ENCODE measurements around the gene EIF3L.

The EIF3L gene

DNA sequence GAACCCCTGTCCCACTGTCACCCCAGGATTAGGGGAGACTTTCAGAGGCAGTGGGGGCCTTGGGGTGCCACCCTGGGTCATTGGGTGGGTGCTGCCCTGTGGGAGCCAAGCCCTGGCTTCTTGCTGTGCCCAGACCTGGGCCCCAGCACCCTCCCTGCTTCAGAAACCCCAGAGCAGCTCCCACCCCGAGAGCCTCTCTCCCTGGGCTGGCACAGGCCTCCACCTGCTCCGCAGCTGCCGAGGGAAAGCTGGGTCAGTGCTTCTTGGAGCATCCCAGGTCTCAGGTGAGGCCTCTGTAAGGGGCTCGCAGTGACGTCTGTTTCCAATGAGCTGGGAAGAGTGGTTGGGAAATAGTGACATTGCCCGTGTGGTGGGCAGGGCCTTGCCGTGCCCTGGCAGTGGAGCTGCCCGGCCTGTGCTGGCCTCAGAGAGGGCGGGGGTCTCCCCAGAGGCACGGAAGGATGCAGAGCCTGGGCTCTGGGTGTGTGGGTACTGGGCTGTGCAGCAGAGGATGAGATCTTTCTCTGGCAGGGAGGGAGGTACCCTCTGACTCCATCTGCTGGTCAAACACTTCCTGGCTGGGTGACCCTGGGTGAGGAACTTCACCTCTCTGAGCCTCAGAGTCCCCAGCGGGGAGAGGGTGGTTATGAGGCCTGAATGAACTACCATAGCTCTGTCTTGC, 81.2 kb downstream of the EIF3L start:
- peak; percentile 41 for DNase-seq

DNA sequence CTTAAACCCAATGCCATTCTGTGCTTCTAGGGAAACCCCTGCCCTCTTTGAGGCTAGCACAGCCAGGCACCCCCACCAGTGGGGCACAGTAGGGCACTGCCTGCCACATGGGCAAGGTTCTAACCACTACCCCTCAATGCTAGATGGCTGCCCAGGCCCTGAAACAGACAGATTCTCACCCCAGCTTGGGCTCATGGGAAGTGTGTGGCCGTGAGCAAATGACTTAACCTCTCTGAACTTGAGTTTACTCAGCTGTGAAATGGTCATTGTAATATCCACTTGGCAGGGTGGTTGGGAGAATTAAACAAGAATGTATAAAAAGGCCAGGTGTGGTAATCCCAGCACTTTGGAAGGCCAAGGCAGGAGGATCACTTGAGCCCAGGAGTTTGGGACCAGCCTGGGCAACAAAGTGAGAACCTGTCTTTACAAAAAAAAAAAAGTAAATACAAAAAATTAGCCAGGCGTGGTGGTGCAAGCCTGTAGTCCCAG, 81.8 kb downstream of the EIF3L start:
- DNase-seq: peak; percentile 33

DNA sequence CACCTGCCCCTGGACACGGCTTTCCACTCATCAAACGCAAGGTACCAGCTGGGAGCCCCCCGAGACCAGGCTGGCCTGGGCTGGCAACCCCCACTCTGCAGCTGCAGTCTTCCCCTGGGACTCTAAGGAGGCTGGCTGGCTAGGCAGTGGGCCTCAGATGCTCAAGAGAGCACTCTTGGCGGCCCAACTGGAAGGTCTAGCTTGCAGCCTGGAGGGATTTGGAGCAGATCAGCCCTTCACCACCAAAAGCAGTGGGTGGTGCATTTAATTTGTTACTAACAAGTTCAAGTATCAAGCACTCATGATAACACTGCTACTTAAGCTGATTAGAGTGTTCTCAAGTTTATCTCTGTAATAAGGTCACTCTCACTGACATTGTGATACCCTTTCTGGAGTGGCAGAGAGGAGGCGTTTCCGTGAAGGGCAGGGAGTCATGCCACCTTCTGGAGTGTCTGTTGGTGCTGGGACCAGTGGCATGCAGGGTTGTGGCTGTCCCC, 82.7 kb downstream of the EIF3L start:
- DNase-seq: no peak

DNA sequence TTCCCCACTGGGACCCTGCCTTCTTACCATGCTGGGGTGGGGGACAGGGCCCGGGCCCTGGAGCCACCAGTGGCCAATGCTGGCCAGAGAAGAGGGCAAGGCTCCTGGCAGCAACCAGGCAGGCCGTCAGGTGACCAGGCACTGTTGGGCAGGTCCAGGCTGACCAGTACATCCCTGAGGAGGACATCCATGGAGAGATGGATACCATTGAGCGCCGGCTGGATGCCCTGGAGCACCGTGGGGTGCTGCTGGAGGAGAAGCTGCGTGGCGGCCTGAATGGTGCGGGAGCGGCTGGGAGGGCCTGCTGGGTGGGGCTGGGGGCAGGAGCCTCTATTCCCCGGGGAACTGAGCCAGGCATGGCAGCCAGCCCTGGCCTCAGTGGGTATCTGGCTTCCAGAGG, 83.2 kb downstream of the EIF3L start:
- no peak for DNase-seq

DNA sequence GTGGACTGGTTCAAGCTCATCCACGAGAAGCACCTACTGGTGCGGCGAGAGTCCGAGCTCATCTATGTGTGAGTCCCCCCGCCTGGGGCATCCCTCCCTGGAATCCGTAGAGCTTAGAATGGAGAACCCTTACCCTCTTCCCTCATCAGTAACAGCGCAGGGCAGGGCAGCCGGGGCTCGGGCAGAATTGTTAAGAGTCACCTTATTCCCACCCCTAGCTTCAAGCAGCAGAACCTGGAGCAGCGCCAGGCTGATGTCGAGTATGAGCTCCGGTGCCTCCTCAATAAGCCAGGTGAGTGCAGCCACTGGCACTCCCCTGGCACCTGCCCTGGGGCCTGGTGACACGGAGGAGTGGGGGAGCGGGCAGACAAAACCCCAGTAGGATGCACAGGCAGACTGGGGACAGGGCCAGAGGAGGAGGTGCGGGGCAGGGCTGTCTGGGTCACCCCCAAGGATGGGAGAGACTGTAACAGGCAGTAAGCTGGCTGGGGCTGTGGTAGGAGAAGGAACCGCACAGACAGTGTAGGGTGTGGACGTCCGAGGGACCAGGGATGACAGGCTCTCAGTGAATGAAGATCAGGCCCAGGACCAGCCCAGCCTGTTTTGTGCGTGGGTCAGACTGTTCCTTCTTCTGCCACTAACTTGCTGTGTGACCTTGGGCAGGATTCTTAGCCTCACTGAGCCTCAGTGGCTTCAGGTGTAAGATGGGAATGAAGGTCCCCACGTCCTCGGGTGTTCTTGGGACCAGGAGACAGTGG, 83.8 kb downstream of the EIF3L start:
- peak; percentile 48 for DNase-seq

DNA sequence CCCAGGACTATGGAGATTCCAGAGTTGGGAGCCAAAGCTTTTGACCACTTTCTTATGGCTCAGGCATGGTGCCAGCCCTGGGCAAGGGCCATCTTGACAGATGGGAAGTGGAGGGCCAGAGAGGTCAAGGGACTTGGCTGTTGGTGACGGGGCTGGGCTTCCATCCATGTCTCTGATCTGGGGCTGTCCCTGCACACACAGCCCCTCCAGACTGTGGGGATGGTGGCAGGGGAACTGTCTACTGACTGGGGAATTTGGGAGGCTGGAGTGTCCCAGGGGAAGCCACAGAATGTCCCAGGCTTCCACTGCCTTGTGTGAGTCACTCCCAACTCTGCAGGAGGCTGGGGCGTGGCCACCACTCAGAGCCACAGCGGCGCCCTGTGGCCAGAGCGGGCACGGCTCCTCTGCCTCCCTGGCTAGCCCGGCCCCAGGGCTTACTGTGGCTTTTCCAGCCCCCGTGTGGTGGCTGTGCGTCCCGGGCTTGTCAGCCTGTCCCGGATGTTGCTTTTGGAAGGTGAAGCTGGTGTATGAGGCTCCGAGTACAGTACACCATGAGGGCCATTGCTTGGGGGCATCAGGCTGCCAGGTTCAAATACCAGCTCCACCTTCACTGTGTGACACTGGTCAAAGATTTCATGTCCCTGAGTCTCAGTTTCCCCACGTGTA, 84.6 kb downstream of the EIF3L start:
- peak; percentile 91 for DNase-seq

Measured in NCI-H69 (cell line).